ENCODE measurements around the gene N4BP3. TPM values are rescaled to one million over a fixed set of nuclear protein-coding genes. Genes with fewer than 3 reads are reported as not detected.
A peak's percentile ranks its signal among the peaks of the same experiment; 100 is the strongest.

Gene N4BP3
- total RNA-seq, 1 donor from 2014 or later: 2.6 TPM

DNA sequence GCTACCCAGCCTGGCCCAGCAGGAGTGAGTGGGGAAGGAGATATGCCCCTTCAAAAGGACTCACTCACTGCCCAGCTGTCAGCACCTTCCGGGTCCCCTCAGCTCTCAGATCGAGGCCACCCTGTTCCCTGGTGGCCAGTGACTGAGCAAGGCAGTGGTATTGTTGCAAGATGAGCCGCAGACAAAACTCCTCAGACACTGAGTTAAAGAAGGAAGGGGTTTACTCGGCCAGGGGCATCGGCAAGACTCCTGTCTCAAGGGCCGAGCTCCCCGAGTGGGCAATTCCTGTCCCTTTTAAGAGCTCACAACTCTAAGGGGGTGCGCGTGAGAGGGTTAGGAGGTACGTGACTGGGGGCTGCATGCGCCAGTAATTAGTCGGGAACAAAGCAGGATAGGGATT, 9.7 kb upstream of the N4BP3 start:
- no peak for DNase-seq (ENCODE audit: low read depth)

DNA sequence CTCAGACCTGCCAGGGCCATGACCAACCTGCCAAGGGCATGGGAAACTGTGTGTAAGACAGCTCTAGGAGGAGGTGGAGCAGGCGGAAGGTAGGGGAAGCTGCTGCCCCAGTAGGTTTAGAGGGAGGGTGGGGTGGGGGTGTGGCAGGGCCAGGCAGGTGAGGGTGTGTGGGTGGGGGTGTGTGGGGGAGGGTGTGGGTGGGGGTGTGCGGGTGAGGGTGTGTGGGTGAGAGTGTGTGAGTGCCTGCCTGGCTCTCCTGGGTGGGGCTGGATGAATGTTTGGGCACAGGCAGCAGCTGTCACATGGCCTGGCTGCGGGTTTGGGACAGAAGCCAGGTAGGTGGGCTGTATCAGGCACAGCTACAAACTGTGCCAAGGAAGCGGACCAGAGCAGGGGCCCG, 8.8 kb upstream of the N4BP3 start:
- DNase-seq (ENCODE audit: low read depth): no peak

DNA sequence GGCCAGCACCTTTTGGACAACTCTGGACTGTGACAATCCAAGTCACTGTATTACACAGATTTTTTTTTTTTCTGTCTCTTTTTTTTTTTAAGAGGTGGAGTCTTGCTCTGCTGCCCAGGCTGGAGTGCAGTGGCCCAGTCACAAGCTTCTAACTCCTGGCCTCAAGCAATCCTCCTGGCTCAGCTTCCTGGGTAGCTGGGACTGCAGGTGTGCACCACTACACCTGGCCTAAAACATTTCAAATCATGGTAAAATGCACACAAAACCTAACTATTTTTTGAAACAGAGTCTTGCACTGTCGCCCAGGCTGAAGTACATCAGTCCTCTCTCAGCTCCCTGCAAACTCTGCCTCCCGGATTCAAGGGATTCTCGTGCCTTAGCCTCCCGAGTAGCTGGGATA, 7.2 kb upstream of the N4BP3 start:
- no peak for DNase-seq (ENCODE audit: low read depth)

GRCh38 chr5:178106556-178107239, 6.6 kb upstream of the N4BP3 start:
- no peak for DNase-seq (ENCODE audit: low read depth)

GRCh38 chr5:178107756-178108310, 5.5 kb upstream of the N4BP3 start:
- no peak for DNase-seq (ENCODE audit: low read depth)

- DNase-seq (ENCODE audit: low read depth): no peak
Observed at GRCh38 chr5:178108446-178108845, 4.9 kb upstream of the N4BP3 start.

DNA sequence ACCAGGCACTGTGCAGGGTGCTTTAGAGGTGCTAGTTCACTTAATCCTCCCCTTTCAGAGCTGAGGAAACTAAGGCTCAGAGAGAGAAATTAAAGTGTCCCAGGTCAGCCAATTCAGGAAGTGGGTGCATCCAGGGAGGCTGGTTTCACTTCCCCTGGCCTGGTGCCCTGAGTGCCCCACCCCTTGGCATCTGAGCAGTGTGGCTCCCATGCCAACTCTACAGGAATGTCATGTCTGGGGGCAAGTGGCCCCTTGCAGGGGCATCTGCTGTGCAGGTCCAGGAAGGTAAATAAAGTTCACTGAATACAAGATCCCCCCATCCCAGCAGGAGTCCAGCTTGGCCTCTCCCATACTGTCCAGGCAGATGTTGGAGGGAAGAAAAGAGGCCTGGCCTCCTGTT, 4.4 kb upstream of the N4BP3 start:
- no peak for DNase-seq (ENCODE audit: low read depth)

GRCh38 chr5:178110511-178110910, 2.8 kb upstream of the N4BP3 start:
- DNase-seq (ENCODE audit: low read depth): no peak

GRCh38 chr5:178111925-178112324, 1.4 kb upstream of the N4BP3 start:
- DNase-seq (ENCODE audit: low read depth): peak; percentile 50

GRCh38 chr5:178112545-178112944, 787 bp upstream of the N4BP3 start:
- no peak for DNase-seq (ENCODE audit: low read depth)

DNA sequence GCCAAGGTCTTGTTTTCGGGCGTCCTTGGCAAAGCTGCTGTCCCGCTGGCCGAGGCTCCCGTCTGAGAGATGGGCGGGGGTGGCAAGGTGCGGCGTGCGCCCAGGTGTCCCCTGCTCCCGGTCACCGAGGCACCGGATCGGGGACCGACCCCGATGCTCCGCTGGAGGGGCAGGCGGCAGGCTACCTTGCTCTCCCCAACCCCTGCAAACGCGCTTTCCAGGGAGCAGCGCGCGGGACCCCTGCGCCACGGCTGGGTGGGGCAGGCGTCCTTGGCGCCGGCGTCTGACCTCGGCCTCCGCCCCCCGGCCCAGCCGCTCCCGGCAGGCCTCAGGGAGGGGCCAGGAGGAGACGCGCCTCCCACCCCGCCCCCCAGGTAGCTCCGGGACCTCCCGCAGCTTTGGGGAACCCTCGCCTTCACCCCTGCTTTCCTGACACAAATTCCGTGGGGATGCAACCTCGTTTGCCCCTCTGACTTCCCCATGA, 551 bp downstream of the N4BP3 start:
- no peak for DNase-seq (ENCODE audit: low read depth)

GRCh38 chr5:178114325-178115135, 1.2 kb downstream of the N4BP3 start:
- DNase-seq (ENCODE audit: low read depth): no peak

DNA sequence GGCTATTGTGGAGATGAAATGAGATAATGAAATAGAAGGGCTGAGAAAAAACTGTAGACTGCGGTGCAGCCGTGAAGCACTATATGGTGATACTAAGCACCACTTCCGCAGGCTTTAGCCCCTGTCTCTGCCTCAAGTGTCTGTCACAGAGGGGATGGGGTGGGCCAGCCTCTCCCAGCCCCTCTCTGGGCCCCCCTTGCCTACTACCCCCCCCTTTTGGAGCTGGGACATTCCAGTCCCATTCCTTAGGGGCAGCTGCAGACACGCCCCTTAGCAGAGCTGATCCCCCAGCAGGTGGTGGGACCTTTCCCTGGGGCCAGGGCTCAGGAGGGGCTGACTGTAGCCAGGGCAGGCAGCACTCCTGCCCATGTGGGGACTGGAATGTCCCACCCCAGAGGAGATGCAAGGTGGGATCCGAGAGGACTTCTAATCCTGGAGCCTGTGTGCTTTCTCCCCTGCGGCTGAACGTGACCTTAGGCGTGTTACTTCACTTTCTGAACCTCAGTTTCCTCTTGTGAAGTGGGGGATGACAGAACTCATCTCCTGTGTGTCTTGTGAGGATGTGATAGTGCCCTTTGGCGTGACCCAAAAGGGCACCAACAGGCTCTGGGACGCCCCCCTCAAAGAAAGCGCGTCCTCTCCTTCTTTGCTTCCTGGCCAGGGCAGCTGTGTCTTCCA, 1.9 kb downstream of the N4BP3 start:
- no peak for DNase-seq (ENCODE audit: low read depth)

DNA sequence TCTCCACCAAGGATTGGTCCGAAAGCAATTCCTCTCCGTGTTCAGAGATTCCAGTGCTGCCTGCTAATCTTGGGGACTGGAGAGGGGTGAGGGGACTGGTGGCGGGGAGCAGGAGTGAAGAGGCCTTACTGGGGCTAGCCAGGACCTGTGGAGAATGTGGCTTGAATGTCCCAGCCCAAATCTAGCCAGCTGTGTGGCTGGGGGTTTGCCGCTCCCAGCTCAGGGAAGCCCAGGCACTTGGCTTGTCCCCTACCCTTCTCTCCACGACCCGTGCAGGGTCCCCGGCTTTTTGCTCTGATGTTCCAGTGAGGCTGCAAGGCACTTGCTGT, 2.4 kb downstream of the N4BP3 start:
- DNase-seq (ENCODE audit: low read depth): no peak

DNA sequence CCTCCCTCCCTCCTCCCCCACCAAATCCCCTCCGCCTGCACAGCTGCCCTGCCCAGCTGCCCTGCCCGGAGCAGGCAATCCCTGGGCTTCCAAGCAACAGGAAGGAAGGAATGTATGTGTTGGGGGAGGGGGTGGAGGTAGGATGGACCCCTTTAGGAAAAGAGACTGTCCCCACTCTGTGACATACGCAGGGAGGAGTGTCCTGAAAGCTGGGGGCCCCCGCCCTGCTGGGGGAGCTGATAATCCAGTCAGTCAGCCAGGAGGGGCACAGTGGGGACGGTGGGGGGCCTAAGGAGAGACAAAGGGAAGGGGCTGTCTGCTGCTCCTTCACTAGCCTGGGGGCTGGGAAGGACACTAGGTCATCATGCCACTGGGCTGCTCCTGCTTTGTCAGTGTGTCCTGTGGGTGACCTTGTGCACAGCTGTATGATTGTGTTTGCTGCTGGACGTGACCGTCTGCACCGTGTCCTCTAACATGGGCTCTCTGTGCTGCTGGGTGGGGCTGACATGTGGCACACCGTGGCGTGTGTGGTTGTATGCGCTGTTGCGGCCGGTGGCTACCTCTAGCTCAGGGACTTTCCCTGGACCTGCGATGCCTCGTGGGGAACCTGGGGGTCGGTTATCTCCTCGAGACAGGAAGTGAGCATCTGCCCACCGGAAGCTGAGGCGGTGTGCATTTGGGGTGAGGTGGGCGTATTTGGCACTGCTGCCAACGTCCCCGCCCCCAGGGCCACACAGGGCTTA, 3.0 kb downstream of the N4BP3 start:
- no peak for DNase-seq (ENCODE audit: low read depth)

- DNase-seq (ENCODE audit: low read depth): no peak
Observed at GRCh38 chr5:178117923-178118701, 4.8 kb downstream of the N4BP3 start.

GRCh38 chr5:178119915-178120606, 6.7 kb downstream of the N4BP3 start:
- DNase-seq (ENCODE audit: low read depth): no peak

- DNase-seq (ENCODE audit: low read depth): peak; percentile 72
Observed at GRCh38 chr5:178120607-178121357, 7.5 kb downstream of the N4BP3 start.

DNA sequence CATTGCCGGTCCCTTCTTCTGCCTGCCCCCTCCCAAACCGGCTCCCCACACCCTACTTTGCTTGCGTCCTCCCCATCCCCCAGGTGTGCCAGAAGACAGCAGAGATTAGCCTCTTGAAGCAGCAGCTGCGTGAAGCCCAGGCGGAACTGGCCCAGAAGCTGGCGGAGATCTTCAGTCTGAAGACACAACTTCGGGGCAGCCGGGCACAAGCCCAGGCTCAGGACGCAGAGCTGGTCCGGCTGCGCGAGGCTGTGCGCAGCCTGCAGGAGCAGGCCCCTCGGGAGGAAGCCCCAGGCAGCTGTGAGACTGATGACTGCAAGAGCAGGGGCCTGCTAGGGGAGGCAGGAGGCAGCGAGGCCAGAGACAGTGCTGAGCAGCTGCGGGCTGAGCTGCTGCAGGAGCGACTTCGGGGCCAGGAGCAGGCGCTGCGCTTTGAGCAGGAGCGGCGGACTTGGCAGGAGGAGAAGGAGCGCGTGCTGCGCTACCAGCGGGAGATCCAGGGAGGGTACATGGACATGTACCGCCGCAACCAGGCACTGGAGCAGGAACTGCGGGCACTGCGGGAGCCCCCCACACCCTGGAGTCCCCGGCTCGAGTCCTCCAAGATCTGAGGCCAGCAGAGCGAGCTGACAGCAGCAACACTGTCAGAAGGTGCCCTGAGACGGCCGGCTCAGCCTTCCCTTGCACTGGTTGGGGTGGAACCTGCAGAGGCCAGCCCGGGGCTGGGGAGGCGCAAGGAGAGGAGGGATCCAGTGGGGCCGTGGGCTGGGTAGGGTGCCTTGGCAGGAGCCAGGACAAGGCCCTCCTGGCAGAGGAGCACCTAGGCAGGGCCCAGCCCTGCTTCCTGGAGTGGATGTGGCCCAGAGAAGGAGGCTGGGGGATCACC, 8.3 kb downstream of the N4BP3 start:
- DNase-seq (ENCODE audit: low read depth): no peak

Data from renal cortical epithelial cell (primary cell).